Activated CD8-positive, alpha-beta memory T cell treated with anti-CD3 and anti-CD28 coated beads, Interleukin-2, amount 50 U/mL, for 24 hours (primary cell): ENCODE data around the gene HARS2.
A peak's percentile ranks its signal among the peaks of the same experiment; 100 is the strongest.
"Not testable (repeated sequence)": the region's sequence is repeated elsewhere in the genome, so short reads cannot be mapped to it uniquely, and the experiment has no call there.

Experiments used
- DNase-seq: peaks from one replicate; pipeline ENCODE4 v3.0.0-alpha.2; 2020; ENCODE audit errors: extremely low read depth

Gene HARS2

GRCh38 chr5:140690941-140691924, at the start of gene HARS2, which contains the start of gene HARS1:
TSS of gene HARS2 (plus strand) at chr5:140691455. CDS start at chr5:140691649, 194 bp downstream.
TSS of gene HARS1 (minus strand) at chr5:140691370. CDS start at chr5:140691304, 66 bp downstream.
- peak; percentile 73 for DNase-seq

GRCh38 chr5:140641716-140642115, 49.5 kb upstream of the HARS2 start:
- no peak for DNase-seq

- no peak for DNase-seq
These were observed 48.5 kb upstream of the HARS2 start for GRCh38 chr5:140642718-140643117.

- DNase-seq, result no peak
These were observed 44.2 kb upstream of the HARS2 start for GRCh38 chr5:140647042-140647419.

- DNase-seq, result no peak
These were observed 32.4 kb upstream of the HARS2 start for GRCh38 chr5:140658870-140659269.

DNA sequence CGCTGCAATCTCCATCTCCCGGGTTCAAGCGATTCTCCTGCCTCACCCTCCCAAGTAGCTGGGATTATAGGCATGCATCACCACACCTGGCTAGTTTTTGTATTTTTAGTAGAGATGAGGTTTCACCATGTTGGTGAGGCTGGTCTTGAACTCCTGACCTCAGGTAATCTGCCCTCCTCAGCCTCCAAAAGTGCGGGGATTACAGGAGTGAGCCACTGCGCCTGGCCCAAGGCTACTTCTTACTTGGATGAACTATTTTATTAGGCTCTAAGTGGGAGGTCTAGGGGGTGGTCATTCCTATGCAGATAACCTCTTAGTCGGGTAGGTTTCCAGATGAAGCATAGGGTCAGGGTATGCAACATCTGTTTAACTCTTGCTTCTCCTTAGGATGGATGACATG, 30.9 kb upstream of the HARS2 start:
- not testable (repeated sequence) for DNase-seq

DNA sequence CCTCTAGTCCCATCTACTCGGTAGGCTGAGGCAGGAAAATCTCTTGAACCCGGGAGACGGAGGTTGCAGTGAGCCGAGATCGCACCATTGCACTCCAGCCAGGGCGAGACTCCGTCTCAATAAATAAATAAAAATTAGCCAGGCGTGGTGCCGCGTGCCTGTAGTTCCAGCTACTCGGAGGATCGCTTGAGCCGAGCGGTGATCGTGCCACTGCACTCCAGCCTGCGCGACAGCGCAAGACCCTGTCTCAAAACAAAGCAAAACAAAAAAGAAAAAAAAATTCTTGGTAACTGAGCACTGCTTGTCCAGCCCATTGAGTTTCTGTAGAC, 27.3 kb upstream of the HARS2 start:
- no peak for DNase-seq

DNA sequence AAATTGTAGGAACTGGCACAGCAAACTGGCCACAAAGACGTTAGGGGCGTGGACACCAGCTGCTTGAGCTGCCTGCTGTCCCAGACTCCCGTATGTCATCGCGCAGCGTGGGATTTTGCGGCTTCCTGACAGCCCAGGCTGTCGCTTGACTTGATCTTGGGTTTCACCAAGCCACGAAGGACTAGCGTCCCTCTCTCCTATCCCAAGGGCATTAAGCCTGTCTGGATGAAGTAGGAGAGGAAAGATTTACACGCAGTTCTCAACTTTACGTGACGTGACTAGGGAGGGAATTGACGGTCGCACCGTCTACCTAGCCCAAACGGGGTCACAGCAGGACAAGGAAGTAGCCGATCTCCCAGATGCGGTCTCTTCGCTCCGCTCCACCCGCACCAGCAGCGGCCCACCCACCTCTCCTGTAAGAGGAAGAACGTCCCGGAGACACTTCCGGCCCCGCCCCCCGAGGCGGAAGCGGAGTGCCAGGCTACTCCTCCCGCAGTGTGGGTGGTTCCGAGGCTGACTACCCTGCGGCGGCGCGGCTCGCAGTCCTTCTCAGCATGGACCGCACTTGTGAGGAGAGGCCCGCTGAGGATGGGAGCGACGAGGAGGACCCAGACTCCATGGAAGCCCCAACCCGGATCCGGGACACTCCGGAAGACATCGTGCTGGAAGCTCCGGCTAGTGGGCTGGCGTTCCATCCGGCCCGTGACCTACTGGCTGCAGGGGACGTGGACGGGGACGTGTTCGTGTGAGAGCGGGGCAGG, 26.7 kb upstream of the HARS2 start, which contains the start of gene WDR55:
TSS of gene WDR55 (plus strand) at position 546 of the 761 bp plus-strand sequence. CDS start at position 555, 9 bp downstream.
- DNase-seq, result peak; percentile 88

DNA sequence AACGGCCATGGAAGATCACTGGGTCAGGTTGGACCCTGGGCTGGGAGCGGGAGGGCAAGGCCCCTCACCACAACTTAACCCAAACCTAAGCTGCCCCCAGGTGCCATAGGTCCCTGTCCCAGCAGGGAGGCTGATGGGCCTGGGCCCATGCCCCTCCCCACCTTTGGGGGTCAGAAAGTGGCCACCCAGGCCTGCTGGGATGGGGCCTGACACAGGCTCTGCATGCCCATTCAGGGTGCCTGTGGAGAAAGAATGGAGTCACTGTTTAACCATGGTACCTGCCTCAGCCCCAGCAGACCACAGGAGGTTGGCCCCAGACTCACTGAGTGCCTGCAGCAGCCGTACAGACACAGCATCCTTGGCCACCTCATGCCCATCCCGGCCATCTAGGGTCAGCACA, 20.2 kb upstream of the HARS2 start:
- not testable (repeated sequence) for DNase-seq

DNA sequence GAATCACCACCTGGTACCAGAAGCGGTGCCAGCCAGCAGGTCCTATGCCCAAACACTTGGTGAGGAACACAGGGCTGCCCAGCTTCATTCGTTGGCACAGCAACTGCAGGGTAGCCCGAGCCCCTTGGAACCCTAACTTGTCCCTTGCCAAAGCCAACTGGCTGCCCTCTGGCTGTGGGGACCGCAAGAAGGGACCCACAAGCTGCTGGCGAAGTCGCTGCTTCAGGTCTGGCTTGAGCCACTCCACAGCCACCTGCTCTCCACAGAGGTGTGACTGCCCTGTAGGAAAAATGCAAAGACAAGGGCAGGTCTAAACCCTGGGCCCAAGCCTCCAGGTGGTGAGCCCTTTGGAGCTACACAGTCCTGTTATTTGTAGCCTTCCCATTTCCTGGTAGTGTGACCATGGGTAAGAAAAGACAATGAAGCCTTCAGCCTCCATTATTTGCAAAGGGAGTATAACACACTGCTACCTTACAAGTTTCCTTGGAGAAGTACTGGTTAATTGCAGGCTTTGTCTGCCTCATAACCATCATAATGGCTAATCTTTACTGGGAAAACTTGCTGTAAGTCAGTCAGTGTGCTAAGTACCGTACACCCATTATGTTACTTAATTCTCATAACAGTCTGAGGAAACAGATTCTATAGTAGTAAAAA, 19.7 kb upstream of the HARS2 start:
- DNase-seq, result no peak

DNA sequence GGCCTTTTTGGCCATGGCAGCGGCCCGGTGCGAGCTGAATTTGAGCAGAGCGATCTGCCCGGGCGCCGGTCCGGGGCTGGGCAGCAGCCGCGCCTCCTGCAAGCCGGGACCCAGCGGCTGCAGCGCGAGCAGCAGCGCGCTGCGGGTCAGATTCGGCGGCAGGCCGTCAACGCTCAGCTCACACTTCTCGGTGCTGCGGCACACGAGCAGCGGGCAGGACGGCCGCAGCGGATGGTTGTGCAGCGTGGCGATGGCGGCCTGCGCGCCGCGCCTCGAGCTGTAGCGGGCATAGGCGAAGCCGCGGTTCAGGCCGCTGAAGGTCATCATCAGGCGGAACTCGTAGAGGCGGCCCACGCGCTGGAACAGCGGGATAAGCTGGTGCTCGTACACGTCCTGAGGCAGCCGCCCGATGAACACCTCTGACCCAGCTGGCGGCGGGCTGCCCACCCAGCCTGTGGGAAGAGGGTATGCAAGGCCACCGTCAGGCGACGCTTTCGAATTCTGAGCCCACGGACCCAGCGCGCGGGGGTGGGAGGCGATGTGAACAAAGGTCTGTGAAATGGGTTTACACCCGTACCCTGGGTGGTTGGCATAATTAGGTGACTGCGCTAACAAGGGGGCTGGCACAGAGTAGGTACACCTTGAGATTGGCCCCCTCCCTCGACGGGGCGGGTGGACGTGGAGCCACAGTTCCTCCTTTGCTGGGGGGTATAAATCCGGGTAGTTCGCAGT, 18.6 kb upstream of the HARS2 start:
- no peak for DNase-seq

GRCh38 chr5:140673187-140673976, 17.9 kb upstream of the HARS2 start, which contains the start of gene DND1:
TSS of gene DND1 (minus strand) at chr5:140673576. CDS start at chr5:140673542, 34 bp downstream.
- DNase-seq, result no peak

- no peak for DNase-seq
These were observed 17.0 kb upstream of the HARS2 start for GRCh38 chr5:140674211-140674610.

- DNase-seq, result no peak
These were observed 16.6 kb upstream of the HARS2 start for GRCh38 chr5:140674629-140675028.

- no peak for DNase-seq
These were observed 13.3 kb upstream of the HARS2 start for GRCh38 chr5:140677947-140678346.

DNA sequence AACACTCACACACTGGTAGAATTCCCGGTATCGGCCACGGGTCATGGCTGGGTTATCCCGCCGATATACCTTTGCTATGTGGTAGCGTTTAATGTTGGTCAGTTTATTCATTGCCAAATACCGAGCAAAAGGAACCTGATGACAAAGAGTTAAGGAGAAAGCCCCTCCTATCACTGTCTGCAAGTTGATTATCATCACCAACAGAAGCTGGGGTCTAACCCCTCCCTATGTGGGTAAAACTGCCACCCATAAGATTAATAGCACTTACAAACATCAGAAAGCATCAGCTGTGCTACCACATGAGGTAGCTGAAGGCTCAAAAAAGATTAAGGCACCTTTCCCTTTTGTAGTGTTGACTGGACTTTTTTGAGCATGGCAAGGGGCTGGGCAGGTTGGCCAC, 12.3 kb upstream of the HARS2 start:
- no peak for DNase-seq

DNA sequence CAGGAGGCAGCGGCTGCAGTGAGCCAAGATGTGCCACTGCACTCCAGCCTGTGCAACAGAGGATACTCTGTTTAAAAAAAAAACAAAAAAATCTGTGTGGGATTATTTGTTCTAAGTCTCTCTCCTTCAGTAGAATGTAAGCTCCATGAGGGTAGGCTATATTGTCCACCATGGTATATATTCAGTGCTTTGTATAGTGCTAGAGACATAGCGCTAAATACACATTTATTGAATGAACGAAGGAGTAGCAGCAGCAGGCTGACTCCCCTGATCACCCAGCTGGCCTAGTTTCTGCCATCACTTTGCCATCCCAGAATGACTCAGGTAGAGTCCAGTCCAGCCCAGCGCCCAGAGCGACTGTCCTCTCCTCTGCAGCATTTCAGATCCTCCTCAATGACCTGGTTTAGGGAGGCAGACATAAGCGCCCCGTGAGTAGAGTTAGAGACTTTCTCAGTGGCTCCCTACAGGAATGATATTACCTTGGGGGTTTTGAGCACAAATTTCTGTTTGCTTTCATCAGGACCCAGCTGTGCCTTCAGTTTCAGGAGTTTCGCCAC, 801 bp upstream of the HARS2 start:
- DNase-seq, result no peak

DNA sequence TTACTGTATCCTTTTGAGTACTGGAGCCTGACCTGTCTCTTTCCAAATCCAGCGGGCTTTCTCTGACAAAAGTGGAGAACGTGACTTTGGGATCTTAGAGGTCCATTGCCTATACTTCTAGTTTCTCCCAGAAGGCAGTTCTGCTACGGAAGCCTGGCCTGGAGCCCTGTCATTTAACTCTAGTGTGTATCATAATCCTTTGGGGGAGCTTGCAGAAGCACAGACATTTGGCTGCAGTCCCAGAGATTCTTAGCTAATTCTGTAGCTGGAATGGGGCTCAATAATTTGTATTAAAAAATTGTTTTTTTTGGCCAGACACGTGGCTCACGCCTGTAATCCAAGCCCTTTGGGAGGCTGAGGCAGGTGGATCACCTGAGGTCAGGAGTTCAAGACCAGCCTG, 3.0 kb downstream of the HARS2 start:
- no peak for DNase-seq

DNA sequence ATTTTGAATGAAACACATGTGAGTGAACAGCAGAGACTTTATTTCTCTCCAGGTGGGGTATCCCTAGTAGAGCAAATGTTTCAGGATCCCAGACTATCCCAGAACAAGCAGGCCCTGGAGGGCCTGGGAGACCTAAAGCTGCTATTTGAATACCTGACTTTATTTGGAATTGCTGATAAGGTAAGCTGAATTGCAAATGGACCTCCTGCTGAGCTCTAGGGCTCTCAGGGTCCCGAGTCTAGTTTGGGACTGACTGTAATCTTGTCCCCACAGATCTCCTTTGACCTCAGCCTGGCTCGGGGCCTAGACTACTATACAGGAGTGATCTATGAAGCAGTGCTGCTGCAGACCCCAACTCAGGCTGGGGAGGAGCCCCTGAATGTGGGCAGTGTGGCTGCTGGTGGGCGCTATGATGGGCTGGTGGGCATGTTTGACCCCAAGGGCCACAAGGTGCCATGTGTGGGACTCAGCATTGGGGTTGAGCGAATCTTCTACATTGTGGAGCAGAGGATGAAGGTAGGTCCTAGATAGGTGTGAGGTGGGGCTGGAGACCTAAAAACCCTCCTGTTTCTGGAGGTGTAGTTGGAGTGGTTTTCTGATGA, 5.7 kb downstream of the HARS2 start:
- DNase-seq, result no peak
